Measurements from ENCODE around the gene CUL9.

DNA sequence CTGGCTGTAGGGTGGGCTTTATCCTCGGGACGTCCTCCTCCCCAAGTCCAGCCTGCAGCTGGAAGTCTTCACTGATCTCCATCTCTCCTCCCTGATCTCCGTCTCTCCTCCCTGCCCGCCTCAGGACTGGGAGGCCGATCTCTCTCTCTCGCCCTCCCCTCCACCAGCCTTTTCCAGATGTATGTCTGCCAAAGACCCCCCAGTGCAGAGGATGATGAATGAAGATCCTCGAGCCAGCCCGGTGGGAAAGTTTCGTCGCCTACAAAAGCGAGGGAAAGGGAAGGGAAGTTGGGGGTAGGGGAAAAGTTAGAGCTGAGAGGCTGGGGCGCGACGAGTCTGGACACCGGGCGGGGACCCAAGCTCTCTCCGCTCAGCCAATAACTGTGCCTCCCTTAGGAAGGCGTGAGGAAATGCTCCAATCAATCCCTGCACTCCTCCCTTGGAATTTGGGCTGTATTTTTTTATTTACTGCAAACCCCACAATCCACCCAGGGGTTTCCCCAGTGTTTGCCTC, 11.5 kb upstream of the CUL9 start:
- TF ChIP-seq POLR2A (IDR thresholded peaks at IDR 0.05) (no peak), CTCF (IDR thresholded peaks at IDR 0.05) (no peak)

All from esophagus squamous epithelium (tissue), 4 donors.